ENCODE data around the gene NOVA1.

GRCh38 chr14:26401179-26401968 is 196.5 kb downstream of the NOVA1 start:
- TF ChIP-seq CTCF (IDR thresholded peaks at IDR 0.05; ENCODE audit: low read depth, low read length, missing input control): no peak
- TF ChIP-seq GABPA (IDR thresholded peaks at IDR 0.05 in 1 of 2, conservative IDR thresholded peaks at IDR 0.05 in 1 of 2): no peak
- no peak for TF ChIP-seq MAX (IDR thresholded peaks at IDR 0.05)
- TF ChIP-seq REST (IDR thresholded peaks at IDR 0.05): no peak
- TF ChIP-seq JUND (IDR thresholded peaks at IDR 0.05): no peak
- TF ChIP-seq ATF3 (IDR thresholded peaks at IDR 0.05): no peak
- TF ChIP-seq YY1 (IDR thresholded peaks at IDR 0.05): no peak
- TF ChIP-seq RAD21 (IDR thresholded peaks at IDR 0.05): no peak
- no peak for TF ChIP-seq ZBTB33 (IDR thresholded peaks at IDR 0.05)
- no peak for TF ChIP-seq SP1 (IDR thresholded peaks at IDR 0.05)
- no peak for TF ChIP-seq TAF1 (conservative IDR thresholded peaks at IDR 0.05)
- TF ChIP-seq NR2F2 (IDR thresholded peaks at IDR 0.05): no peak
- peak in 1 of 2 donors; percentile 42 for TF ChIP-seq HNF4A (conservative IDR thresholded peaks at IDR 0.05)
- peak in 1 of 2 donors; percentile 61 for TF ChIP-seq RXRA (IDR thresholded peaks at IDR 0.05)

All from liver (tissue), 3 donors.